GM18520 (cell line): ENCODE measurements around the gene TGFBR3.

Experiments
- ATAC-seq: cut with Tn5 transposase; IDR thresholded peaks from one replicate; pipeline ENCODE4 v1.9.1; 2021; ENCODE audit not compliant: unreplicated experiment

TGFBR3 gene

GRCh38 chr1:91885716-91886506 is at the start of gene TGFBR3:
TSS of gene TGFBR3 (minus strand) at chr1:91886151. CDS start at chr1:91861531, 24,620 bp downstream.
- no peak for ATAC-seq

- ATAC-seq = no peak
Observed at GRCh38 chr1:91929250-91929649, 43.3 kb upstream of the TGFBR3 start.

GRCh38 chr1:91928026-91928425 is 42.1 kb upstream of the TGFBR3 start:
- no peak for ATAC-seq

GRCh38 chr1:91925644-91926435 is 39.9 kb upstream of the TGFBR3 start:
- no peak for ATAC-seq

GRCh38 chr1:91924146-91924545 is 38.2 kb upstream of the TGFBR3 start:
- ATAC-seq = no peak

- ATAC-seq = no peak
Observed at GRCh38 chr1:91919962-91920361, 34.0 kb upstream of the TGFBR3 start.

GRCh38 chr1:91916811-91917460 is 31.0 kb upstream of the TGFBR3 start:
- ATAC-seq = no peak

- ATAC-seq = no peak
Observed at GRCh38 chr1:91916046-91916445, 30.1 kb upstream of the TGFBR3 start.

GRCh38 chr1:91913018-91913417 is 27.1 kb upstream of the TGFBR3 start:
- ATAC-seq = no peak

GRCh38 chr1:91912266-91912665 is 26.3 kb upstream of the TGFBR3 start:
- ATAC-seq = no peak

GRCh38 chr1:91901231-91901630 is 15.3 kb upstream of the TGFBR3 start:
- ATAC-seq = no peak

GRCh38 chr1:91900562-91900961 is 14.6 kb upstream of the TGFBR3 start:
- no peak for ATAC-seq

- no peak for ATAC-seq
Observed at GRCh38 chr1:91897016-91897415, 11.1 kb upstream of the TGFBR3 start.

GRCh38 chr1:91895832-91896556 is 10.0 kb upstream of the TGFBR3 start:
- ATAC-seq = no peak

- no peak for ATAC-seq
Observed at GRCh38 chr1:91894036-91894761, 8.2 kb upstream of the TGFBR3 start.

GRCh38 chr1:91891969-91892368 is 6.0 kb upstream of the TGFBR3 start:
- no peak for ATAC-seq

- ATAC-seq = no peak
Observed at GRCh38 chr1:91891454-91891853, 5.5 kb upstream of the TGFBR3 start.

GRCh38 chr1:91889717-91890459 is 3.9 kb upstream of the TGFBR3 start:
- no peak for ATAC-seq

- ATAC-seq = no peak
Observed at GRCh38 chr1:91885213-91885715, 687 bp downstream of the TGFBR3 start.
